NB4 (cell line): ENCODE data around the gene FAM177A1.

ENCODE experiments used
- DNase-seq: peaks from one replicate; pipeline ENCODE4 v3.0.0; 2010; ENCODE audit warnings: low read depth
- H3K4me3 ChIP-seq: one replicate; pipeline ENCODE4 v1.5.1; 2011; ENCODE audit warnings: mild to moderate bottlenecking, low read depth, low read length, moderate library complexity
- MYC ChIP-seq: IDR thresholded peaks from 2 replicates; pipeline ENCODE4 v1.6.1; 2011; ENCODE audit warnings: low read depth, low read length
- POLR2A ChIP-seq: IDR thresholded peaks from 2 replicates; pipeline ENCODE4 v1.6.1; 2011; ENCODE audit warnings: mild to moderate bottlenecking; ENCODE audit not compliant: insufficient read length; ENCODE audit errors: extremely low read depth
- TF ChIP-seq, protein P1 (sequence below): IDR thresholded peaks from one replicate; pipeline ENCODE4 v1.5.1; 2012; ENCODE audit warnings: low read depth, low read length
- TF ChIP-seq, protein P2 (sequence below): IDR thresholded peaks from 2 replicates; pipeline ENCODE4 v1.6.1; 2011; ENCODE audit warnings: low read depth, low read length

FAM177A1 gene

DNA sequence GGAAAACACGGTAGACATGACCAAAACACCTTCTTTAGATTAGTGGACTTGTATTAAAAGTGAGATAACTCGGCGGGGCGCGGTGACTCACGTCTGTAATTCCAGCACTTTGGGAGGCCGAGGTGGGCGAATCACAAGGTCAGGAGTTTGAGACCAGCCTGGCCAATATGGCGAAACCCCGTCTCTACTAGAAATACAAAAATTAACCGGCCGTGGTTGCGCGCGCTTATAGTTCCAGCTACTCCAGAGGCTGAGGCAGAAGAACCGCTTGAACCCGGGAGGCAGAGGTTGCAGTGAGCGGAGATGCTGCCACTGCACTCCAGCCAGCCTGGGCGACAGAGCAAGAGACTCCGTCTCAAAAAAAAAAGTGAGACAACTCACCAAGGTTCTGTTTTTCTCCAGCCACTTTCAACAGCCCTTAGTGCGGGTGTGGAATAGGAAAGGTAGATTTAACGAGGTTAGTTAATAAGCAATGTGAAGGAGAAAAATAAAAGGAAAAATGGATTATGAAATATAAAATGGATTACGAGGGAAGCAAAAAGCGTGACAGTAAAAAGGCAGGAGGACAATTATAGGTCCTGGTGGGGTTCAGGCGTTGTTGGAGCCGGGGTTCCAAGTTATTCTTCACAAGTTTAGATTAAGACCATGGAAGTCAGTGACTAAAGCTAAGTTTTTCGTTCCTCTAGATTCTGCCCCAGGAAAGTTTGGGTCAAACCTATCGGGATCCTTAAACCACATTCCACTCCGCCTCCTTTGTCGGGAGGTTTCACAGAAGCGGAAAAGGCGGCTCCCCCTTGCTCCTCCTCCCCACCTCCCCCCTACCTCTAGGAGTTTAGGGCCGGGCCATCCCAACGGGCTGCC is 75.2 kb downstream of the FAM177A1 start:
- H3K4me3 ChIP-seq, result peak overlapping the region; percentile 78
- TF ChIP-seq, protein P1, sequence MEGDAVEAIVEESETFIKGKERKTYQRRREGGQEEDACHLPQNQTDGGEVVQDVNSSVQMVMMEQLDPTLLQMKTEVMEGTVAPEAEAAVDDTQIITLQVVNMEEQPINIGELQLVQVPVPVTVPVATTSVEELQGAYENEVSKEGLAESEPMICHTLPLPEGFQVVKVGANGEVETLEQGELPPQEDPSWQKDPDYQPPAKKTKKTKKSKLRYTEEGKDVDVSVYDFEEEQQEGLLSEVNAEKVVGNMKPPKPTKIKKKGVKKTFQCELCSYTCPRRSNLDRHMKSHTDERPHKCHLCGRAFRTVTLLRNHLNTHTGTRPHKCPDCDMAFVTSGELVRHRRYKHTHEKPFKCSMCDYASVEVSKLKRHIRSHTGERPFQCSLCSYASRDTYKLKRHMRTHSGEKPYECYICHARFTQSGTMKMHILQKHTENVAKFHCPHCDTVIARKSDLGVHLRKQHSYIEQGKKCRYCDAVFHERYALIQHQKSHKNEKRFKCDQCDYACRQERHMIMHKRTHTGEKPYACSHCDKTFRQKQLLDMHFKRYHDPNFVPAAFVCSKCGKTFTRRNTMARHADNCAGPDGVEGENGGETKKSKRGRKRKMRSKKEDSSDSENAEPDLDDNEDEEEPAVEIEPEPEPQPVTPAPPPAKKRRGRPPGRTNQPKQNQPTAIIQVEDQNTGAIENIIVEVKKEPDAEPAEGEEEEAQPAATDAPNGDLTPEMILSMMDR, result no peak
- no peak for TF ChIP-seq MYC
- TF ChIP-seq, protein P2, sequence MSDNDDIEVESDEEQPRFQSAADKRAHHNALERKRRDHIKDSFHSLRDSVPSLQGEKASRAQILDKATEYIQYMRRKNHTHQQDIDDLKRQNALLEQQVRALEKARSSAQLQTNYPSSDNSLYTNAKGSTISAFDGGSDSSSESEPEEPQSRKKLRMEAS, result no peak
- no peak for TF ChIP-seq POLR2A
- DNase-seq, result no peak

DNA sequence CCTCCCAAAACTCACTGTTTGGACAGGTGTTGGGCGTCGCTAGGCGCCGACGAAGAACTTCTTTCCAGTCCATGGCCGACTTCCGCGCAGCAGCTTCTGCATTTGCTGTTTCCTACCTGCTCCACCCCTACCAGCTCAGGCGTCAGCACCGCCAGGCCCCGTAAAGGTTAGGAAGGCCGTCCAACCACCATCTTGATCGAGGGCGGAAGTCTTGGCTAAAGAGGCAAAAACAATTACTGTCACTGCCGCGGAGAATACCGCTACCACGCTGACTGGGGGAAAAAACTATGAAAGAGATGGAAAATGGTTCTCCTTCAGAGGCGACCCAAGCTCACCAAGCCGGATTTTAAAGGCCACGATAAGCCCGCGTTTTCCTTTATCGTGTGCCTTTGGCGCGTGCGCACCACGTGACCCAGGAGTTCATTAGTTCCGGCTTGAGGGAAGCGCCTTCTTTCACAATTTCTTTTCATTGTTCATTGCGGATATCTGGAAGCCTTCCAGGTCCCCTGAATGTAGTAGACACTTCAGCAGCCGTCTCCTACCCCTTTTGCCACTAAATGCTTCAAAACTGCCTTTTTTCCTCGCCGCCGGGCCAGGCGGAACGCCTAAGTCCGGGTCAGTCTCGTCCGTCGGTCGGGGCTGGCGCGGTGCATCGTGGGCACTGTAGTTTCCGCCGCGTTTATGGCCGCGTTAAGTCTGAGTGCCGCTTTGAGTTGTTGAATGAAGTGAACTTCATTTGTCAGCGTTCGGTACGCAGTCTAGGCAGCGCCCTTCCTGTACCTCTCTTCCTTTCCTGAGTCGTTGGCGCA is 76.0 kb downstream of the FAM177A1 start, which contains the start of the genes PPP2R3C and PRORP:
Gene PPP2R3C, minus strand, starts transcription at position 104 of the 809 bp plus-strand sequence. Its CDS starts 31 bp downstream, at position 73.
Gene PRORP, plus strand, starts transcription at position 666 of the 809 bp plus-strand sequence. CDS start 694 bp downstream, outside the sequence.
- H3K4me3 ChIP-seq, result peak within 1 kb of the TSS; percentile 78
- peak; percentile 94 for DNase-seq
- TF ChIP-seq MYC (peak; percentile 94), POLR2A (peak; percentile 57)
- TF ChIP-seq, protein P2, result peak; percentile 98
- TF ChIP-seq, protein P1, result no peak

DNA sequence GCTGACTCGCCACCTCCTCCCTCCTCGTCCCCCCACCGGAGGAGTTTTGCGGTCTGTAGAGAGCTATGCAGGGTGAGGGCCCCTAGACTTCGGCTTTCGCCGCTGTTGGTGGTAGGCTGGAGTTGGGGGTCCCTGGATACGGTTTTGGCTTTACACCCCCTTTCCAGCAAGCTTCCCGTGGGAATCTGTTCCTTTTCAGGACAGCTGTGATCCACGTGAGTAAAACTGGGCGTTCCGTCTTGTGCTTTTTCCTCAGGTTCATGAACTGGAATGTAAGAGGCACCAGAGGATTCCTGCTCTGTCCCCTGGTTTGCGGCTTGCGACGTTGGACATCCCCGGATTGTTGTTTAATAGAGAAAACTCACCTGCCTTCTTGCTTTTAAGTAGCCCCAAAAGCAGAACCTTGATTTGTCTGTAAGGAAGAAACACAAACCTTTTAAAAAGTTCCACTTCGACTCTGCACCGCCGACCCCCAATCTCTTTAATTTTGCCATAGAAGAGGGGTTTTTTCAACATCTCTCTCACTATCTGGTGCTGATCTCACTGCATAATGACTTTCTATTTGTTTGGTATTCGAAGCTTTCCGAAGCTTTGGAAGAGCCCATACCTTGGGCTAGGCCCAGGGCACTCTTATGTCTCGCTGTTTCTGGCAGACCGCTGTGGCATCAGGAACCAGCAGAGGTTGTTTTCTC is 76.8 kb downstream of the FAM177A1 start:
- TF ChIP-seq POLR2A (no peak), MYC (no peak; the same call in 1 of the 2 replicates)
- TF ChIP-seq, protein P2, result no peak
- TF ChIP-seq, protein P1, result no peak
- H3K4me3 ChIP-seq, result peak overlapping the region; percentile 78
- no peak for DNase-seq

DNA sequence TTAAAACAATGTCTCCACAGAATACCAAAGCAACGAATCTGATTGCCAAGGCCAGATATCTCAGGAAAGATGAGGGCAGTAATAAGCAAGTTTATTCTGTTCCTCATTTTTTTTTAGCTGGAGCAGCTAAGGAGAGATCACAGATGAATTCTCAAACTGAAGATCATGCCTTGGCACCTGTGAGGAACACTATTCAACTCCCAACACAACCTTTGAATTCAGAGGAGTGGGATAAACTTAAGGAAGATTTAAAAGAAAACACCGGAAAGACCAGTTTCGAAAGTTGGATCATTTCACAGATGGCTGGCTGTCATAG is 77.3 kb downstream of the FAM177A1 start:
- DNase-seq, result peak; percentile 18
- TF ChIP-seq, protein P2, result no peak
- TF ChIP-seq, protein P1, result no peak
- TF ChIP-seq POLR2A (no peak), MYC (no peak)
- H3K4me3 ChIP-seq, result peak overlapping the region; percentile 78

DNA sequence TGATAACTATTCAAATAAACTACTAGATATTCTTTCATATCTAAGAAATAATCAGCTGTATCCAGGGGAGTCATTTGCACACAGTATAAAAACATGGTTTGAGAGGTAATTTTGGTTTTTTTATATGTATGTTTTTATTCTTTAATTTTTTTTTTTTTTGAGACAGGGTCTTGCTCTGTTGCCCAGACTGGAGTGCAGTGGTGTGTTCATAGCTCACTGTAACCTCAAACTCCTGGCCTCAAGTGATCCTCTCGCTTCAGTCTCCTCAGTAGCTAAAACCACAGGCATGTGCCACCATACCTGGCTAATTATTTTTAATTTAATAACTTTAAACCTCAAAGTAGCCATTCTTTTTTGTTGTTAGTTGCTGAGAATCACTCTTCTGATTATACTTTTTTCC is 78.1 kb downstream of the FAM177A1 start:
- H3K4me3 ChIP-seq, result no peak overlapping the region
- DNase-seq, result no peak
- TF ChIP-seq, protein P2, result no peak
- TF ChIP-seq MYC, result no peak
